HepG2 (cell line): ENCODE results near the gene CRY1. TPM values are rescaled to one million over a fixed set of nuclear protein-coding genes. Genes with fewer than 3 reads are reported as not detected.
A peak's percentile ranks its signal among the peaks of the same experiment; 100 is the strongest.

Experiments used
- ATAC-seq: fragments of 200-7000 bp; cut with Tn5 transposase; 3 replicates; pipeline ENCODE4 v1.9.1; 2020; ENCODE audit warnings: mild to moderate bottlenecking, moderate library complexity
- BruUV-seq: library from RNA; stranded (reverse); fragments of 400-500 nt; replicated peaks from 2 replicates; lab custom pipeline; 2021; lab: Mats Ljungman, UMichigan
- CTCF ChIA-PET: fragments of 300-600 bp; formaldehyde crosslinking; extraction: SDS; loops from one replicate; lab custom pipeline; 2021; ENCODE audit warnings: low total read pairs, inconsistent platforms, low intra/inter-chr PET ratio; lab: Yijun Ruan, JAX
- POLR2A ChIA-PET: fragments of 350-600 bp; sonication (Branson Sonifier 250); formaldehyde crosslinking; loops from one replicate; lab custom pipeline; 2020; ENCODE audit warnings: antibody characterized with exemption, inconsistent platforms; lab: Yijun Ruan, JAX
- DNase-seq: peaks from one replicate; pipeline ENCODE4 v3.0.0-alpha.2; 2015; ENCODE audit warnings: low spot score
- FAIRE-seq: peaks from 3 replicates; lab custom pipeline; 2011; peaks lifted over from hg19 to GRCh38; lab: Jason Lieb, UNC
- H2AFZ ChIP-seq: one replicate; pipeline ENCODE4 v1.6.1; 2011; ENCODE audit warnings: low read length, inconsistent platforms
- H3K27ac ChIP-seq: fragments of 300-600 bp; 3 replicates; pipeline ENCODE4 v1.8.0; 2011; ENCODE audit warnings: mixed run types, mild to moderate bottlenecking, mixed read lengths, low read length, inconsistent platforms; ENCODE audit not compliant: insufficient read depth; ENCODE audit errors: extremely low read length
- H3K27me3 ChIP-seq, 2 experiments: fragments of 200-600 bp in 1 of 2; 2 replicates in 1 of 2; 3 replicates in 1 of 2; pipeline versions ENCODE4 v1.6.0 to v1.8.0; 2011; ENCODE audit warnings: low read length in 2 of 2, mild to moderate bottlenecking in 2 of 2, moderate library complexity in 2 of 2, inconsistent platforms in 1 of 2; ENCODE audit not compliant: insufficient read depth in 2 of 2, control insufficient read depth in 1 of 2
- H3K36me3 ChIP-seq, 2 experiments: fragments of 200-600 bp in 1 of 2; replicated peaks in 1 of 2; 2 replicates in 1 of 2; 3 replicates in 1 of 2; pipeline versions ENCODE4 v1.5.1 to v1.8.0; 2011; ENCODE audit warnings: low read length in 2 of 2, inconsistent platforms in 1 of 2; ENCODE audit not compliant: insufficient read depth in 2 of 2, control insufficient read depth in 1 of 2
- H3K4me1 ChIP-seq: 2 replicates; pipeline ENCODE4 v1.5.1; 2012; ENCODE audit warnings: low read length, inconsistent platforms; ENCODE audit not compliant: insufficient read depth
- H3K4me2 ChIP-seq: 2 replicates; pipeline ENCODE4 v1.6.0; 2011; ENCODE audit warnings: low read depth, low read length, inconsistent platforms
- H3K4me3 ChIP-seq, 3 experiments: fragments of 200-600 bp in 1 of 3; sonication (generic), shearing (Covaris generic) in 1 of 3; replicated peaks in 1 of 3; 2 replicates each; pipeline ENCODE4 v1.5.1; 2011 to 2016; ENCODE audit warnings: low read length in 3 of 3, inconsistent platforms in 2 of 3, low read depth in 2 of 3, mild to moderate bottlenecking in 2 of 3, control low read depth in 1 of 3, mixed read lengths in 1 of 3; ENCODE audit not compliant: insufficient read depth in 1 of 3
- H3K79me2 ChIP-seq: one replicate; pipeline ENCODE4 v1.6.1; 2011; ENCODE audit warnings: low read length, inconsistent platforms; ENCODE audit not compliant: insufficient read depth
- H3K9ac ChIP-seq: 2 replicates; pipeline ENCODE4 v1.6.0; 2011; ENCODE audit warnings: mild to moderate bottlenecking, low read depth, low read length, inconsistent platforms; ENCODE audit not compliant: insufficient read depth
- H3K9me3 ChIP-seq: 2 replicates; pipeline ENCODE4 v1.5.1; 2012; ENCODE audit warnings: mild to moderate bottlenecking, low read length
- H4K20me1 ChIP-seq: 2 replicates; pipeline ENCODE4 v1.6.0; 2011; ENCODE audit warnings: inconsistent platforms, mild to moderate bottlenecking, low read length, moderate library complexity; ENCODE audit not compliant: insufficient read depth
- BRD4 ChIP-seq: sonication (generic); formaldehyde crosslinking; IDR thresholded peaks from 2 replicates; pipeline ENCODE4 v1.4.0; 2020; ENCODE audit warnings: missing genetic modification reagents
- EZH2 ChIP-seq: conservative IDR thresholded peaks from 2 replicates; pipeline ENCODE4 v1.6.1; 2012; ENCODE audit warnings: mild to moderate bottlenecking, low read depth, low read length, moderate library complexity
- HNF4G ChIP-seq, 2 experiments: sonication (generic) in 1 of 2; formaldehyde crosslinking in 1 of 2; IDR thresholded peaks; 2 replicates each; pipeline versions ENCODE4 v1.4.0 to v1.6.1; 2011 to 2020; ENCODE audit warnings: borderline replicate concordance in 2 of 2, low read depth in 2 of 2, mild to moderate bottlenecking in 2 of 2, low read length in 1 of 2, missing genetic modification reagents in 1 of 2, moderate library complexity in 1 of 2
- ZNF331 ChIP-seq: sonication (generic); formaldehyde crosslinking; IDR thresholded peaks from 2 replicates; pipeline ENCODE4 v1.4.0; 2020; ENCODE audit warnings: missing genetic modification reagents
- ZNF446 ChIP-seq: sonication (generic); formaldehyde crosslinking; IDR thresholded peaks from 2 replicates; pipeline ENCODE4 v1.5.0; 2020; ENCODE audit warnings: mild to moderate bottlenecking, missing genetic modification reagents
- ZNF484 ChIP-seq: sonication (generic); formaldehyde crosslinking; IDR thresholded peaks from 2 replicates; pipeline ENCODE4 v1.5.1; 2020; ENCODE audit warnings: mild to moderate bottlenecking, low read depth, missing genetic modification reagents, borderline replicate concordance
- ZNF7 ChIP-seq: IDR thresholded peaks from 2 replicates; pipeline ENCODE4 v1.6.1; 2016; ENCODE audit warnings: missing biosample characterization, missing genetic modification reagents
- WGBS: methylation state at CpG from one replicate; pipeline ENCODE4 v1.1.6; 2017; ENCODE audit warnings: low lambda C conversion rate; 5-methylcytosine and 5-hydroxymethylcytosine counted together
- in situ Hi-C: cut with HindIII; loops from 2 replicates; pipeline ENCODE4 v1.10.0; 2017; ENCODE audit warnings: low pct_unique_long_range_greater_than_20kb; ENCODE audit not compliant: extremely low pct_ligation_motif_present
- intact Hi-C: fragments of 100-400 bp; cut with micrococcal nuclease; formaldehyde crosslinking; loops from one replicate; pipeline ENCODE4 v1.10.0; 2022; ENCODE audit not compliant: unreplicated experiment
- polyA plus RNA-seq, 8 experiments: library from polyadenylated mRNA; depleted of rRNA in 3 of 8; stranded (reverse) in 7 of 8; unstranded in 1 of 8; fragments of >200 nt; fragmentation: Illumina TruSeq in 4 of 8; extraction: Trizol in 4 of 8; gene quantifications; 2 replicates each; pipeline versions ENCODE4 v1.2.1 to v1.2.3, GENCODE V29; 2011 to 2016; ENCODE audit warnings: low read depth in 4 of 8, missing spikeins in 1 of 8, mixed read lengths in 1 of 8; ENCODE audit not compliant: insufficient read depth in 1 of 8
- total RNA-seq, 5 experiments: library from RNA; depleted of rRNA; stranded (reverse); fragments of >200 nt; fragmentation: Illumina TruSeq; extraction: Trizol; gene quantifications; 2 replicates each; pipeline ENCODE4 v1.2.3, GENCODE V29; 2016; ENCODE audit warnings: low read depth in 1 of 5
- TF ChIP-seq, protein P1 (sequence below), 2 experiments: sonication (generic) in 1 of 2; formaldehyde crosslinking in 1 of 2; IDR thresholded peaks; 2 replicates each; pipeline versions ENCODE4 v1.5.1 to v1.6.1; 2011 to 2020; ENCODE audit warnings: borderline replicate concordance in 1 of 2, low read depth in 1 of 2, low read length in 1 of 2, mild to moderate bottlenecking in 1 of 2, missing genetic modification reagents in 1 of 2, moderate library complexity in 1 of 2

Gene CRY1
- total and polyA plus RNA-seq, 2 of the 13 experiments (the other 11 are each of a cell fraction or from before 2014, with no cell fraction given): 11.4 to 13.9 TPM

DNA sequence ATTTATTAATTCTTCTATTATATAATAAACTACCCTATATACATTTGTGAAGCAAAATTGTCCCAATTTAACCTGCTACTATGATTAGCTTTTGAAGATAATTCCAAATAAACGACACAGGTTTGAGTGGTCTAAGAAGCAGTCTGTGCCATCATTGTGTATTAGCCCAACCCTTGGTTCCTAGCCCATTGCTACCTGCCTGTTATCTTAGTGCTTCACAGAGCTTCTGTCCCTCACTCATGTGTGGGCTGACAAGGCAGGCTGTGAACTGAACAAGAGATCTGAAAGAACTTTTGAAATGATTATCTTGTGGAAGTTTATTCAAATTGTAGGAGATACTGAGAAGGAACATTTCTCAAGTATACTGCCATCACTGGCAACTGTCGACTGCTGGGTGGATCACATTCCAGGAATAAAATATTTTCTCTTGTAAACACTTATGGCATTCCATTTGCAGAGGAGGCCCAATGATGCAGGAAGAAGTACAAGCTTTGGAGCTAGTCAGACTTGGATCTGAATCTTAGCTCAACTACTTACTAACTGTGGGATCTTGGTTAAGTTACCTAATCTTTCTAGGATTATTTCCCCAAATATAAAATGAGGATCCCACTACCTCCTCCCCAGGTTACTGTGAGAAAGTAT lies 98.6 kb downstream of the CRY1 start (continued):
- no peak for TF ChIP-seq ZNF7 (CRISPR knock-in tag)
- TF ChIP-seq, protein P1, sequence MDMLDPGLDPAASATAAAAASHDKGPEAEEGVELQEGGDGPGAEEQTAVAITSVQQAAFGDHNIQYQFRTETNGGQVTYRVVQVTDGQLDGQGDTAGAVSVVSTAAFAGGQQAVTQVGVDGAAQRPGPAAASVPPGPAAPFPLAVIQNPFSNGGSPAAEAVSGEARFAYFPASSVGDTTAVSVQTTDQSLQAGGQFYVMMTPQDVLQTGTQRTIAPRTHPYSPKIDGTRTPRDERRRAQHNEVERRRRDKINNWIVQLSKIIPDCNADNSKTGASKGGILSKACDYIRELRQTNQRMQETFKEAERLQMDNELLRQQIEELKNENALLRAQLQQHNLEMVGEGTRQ (IDR thresholded peaks at IDR 0.05; ENCODE audit: low read depth, low read length): no peak
- TF ChIP-seq, protein P1 (CRISPR knock-in tag; IDR thresholded peaks at IDR 0.05; ENCODE audit: borderline replicate concordance): no peak

DNA sequence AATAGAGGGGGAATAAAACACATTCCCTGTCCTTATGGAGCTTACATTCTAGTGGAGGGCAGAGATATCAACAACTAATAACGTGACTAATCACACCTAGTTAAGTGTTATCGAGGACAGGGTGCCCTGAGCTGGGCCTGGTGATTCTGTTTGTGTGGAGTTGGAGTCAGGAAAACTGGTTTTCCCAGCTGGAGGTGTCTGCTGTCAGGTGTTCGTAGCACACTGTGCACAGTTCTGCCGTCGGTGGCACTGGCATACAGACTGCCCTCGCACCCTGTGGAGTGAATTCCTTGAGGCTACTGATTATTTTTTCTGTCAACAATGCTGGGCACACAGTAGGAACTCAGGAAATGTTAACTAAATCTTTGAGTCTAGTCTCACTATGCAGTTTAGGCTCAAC lies 105.5 kb downstream of the CRY1 start:
- Histone ChIP-seq H3K36me3 (peaks cover 3 to 9% of the 10 kb centered on the region in 2 experiments; a peak in 1 of 5 replicates), H3K27ac (no peak overlapping the region), H3K27me3 (no peaks in the 10 kb centered on the region; a peak in 1 of 5 replicates), H4K20me1 (no peaks in the 10 kb centered on the region), H3K9ac (no peak overlapping the region), H3K4me3 (no peak overlapping the region), H2AFZ (no peak overlapping the region), H3K79me2 (peaks cover 16% of the 10 kb centered on the region), H3K9me3 (no peaks in the 10 kb centered on the region), H3K4me1 (peaks cover 22% of the 10 kb centered on the region), H3K4me2 (peak overlapping the region; percentile 54; the same call in 1 of the 2 replicates)
- ATAC-seq (no peak), FAIRE-seq (no peak), DNase-seq (no peak)
- BruUV-seq: no TSS peak
- ChIA-PET CTCF (no interaction called here), POLR2A (interaction anchor here (0.7 to 3.4 kb wide), 6 partner anchors 9 to 630 kb away, joined by 3 to 50 read pairs (median 6); partner anchors contain the start of genes CRY1, POLR3B and TMEM263)
- in situ Hi-C loops (no loop called here), intact Hi-C loops (loop anchor here (1.0 kb wide), 1 partner anchor 104 kb away; no protein-coding TSS in a partner anchor)
- 85% methylated on average over 6 of the region's 6 CpGs for WGBS
- TF ChIP-seq ZNF484 (no peak), HNF4G (IDR thresholded peaks at IDR 0.05; ENCODE audit: borderline replicate concordance, low read depth, low read length) (no peak), HNF4G (CRISPR knock-in tag; IDR thresholded peaks at IDR 0.05; ENCODE audit: borderline replicate concordance, low read depth) (no peak), ZNF446 (CRISPR knock-in tag) (no peak), ZNF331 (CRISPR knock-in tag) (no peak), EZH2 (no peak), BRD4 (no peak)
